Activated T-helper 1 cell treated with anti-CD3 and anti-CD28 coated beads, Interleukin-12 subunit alpha, Interleukin-12 subunit beta, Interleukin-2, Interleukin-4 antibody, amounts not matched to agents 30 ng/mL and 10 ng/mL and 1 ng/mL, durations not matched to agents 14 hours and 24 hours and 36 hours (primary cell): ENCODE data around the gene CAMKMT. TPM values are rescaled to one million over a fixed set of nuclear protein-coding genes. Genes with fewer than 3 reads are reported as not detected.

ENCODE experiments used
- DNase-seq: peaks from one replicate; pipeline ENCODE4 v3.0.0; 2021; ENCODE audit warnings: low spot score
- H3K27ac Mint-ChIP-seq: one replicate; pipeline ENCODE4 v1.8.0; 2021; ENCODE audit warnings: mild to moderate bottlenecking, mixed read lengths
- H3K27me3 Mint-ChIP-seq: one replicate; pipeline ENCODE4 v1.8.0; 2022; ENCODE audit warnings: mild to moderate bottlenecking, moderate library complexity, mixed read lengths; ENCODE audit not compliant: insufficient read depth
- H3K36me3 Mint-ChIP-seq: one replicate; pipeline ENCODE4 v1.8.0; 2021; ENCODE audit warnings: low read depth, mixed read lengths
- H3K4me1 Mint-ChIP-seq: one replicate; pipeline ENCODE4 v1.8.0; 2021; ENCODE audit warnings: low read depth, mixed read lengths
- H3K4me3 Mint-ChIP-seq: one replicate; pipeline ENCODE4 v1.8.0; 2021; ENCODE audit warnings: mild to moderate bottlenecking, moderate library complexity, mixed read lengths
- H3K9me3 Mint-ChIP-seq: one replicate; pipeline ENCODE4 v1.8.0; 2021; ENCODE audit warnings: mixed read lengths
- intact Hi-C: fragments of 100-400 bp; cut with micrococcal nuclease; formaldehyde crosslinking; loops from one replicate; pipeline ENCODE4 v1.15.1; 2024
- total RNA-seq: library from RNA; stranded (reverse); gene quantifications from 2 replicates; pipeline ENCODE4 v1.2.3, GENCODE V29; 2022

CAMKMT gene
- total RNA-seq, 1 donor from 2014 or later = 14.2 TPM

DNA sequence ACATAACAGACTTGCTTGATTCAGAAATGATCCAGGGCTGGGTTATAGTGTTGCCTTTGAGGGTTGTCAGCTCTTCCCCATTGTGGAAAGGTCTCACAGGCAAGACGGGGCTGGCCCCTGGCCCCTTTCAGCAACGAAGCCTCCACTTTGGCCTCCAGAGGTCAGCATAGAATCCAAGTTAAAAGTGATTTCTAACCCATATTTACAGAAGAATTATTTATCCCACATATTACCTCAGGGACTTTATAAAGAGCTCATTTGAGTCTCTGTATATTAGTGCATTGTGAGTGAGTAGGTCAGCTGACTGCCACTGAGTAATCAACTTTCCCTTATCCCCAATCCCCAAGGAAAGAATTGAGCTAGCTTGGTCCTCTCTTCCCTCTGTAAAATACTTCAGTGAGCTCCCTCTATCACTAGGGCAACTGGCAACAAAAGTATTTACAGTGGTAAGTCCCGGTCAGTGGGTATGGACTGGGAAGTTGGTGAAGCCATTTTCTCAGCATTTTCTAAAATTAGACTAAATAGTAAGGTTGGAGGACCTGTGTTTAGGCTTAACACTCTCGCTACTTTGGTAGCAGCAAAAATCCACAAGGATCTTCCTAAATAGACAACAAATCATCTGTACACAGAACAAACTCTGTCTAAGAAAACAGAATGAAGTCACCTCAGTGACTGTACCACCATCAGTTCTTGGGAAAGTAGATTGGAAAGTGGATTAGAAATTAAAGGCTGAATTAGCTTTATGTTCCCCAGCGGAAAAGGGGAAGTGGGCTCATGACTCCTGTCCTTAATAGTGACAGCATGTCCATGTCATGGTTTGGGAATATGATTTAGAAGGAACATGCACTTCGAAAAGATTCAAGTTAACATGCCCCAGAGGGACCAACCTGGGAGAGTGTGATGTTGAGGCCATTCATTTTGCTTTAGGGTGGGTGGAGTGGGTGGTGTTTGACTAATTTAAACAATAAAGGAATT lies 408.8 kb downstream of the CAMKMT start:
- no peaks in the 10 kb centered on the region for H3K9me3 Mint-ChIP-seq

DNA sequence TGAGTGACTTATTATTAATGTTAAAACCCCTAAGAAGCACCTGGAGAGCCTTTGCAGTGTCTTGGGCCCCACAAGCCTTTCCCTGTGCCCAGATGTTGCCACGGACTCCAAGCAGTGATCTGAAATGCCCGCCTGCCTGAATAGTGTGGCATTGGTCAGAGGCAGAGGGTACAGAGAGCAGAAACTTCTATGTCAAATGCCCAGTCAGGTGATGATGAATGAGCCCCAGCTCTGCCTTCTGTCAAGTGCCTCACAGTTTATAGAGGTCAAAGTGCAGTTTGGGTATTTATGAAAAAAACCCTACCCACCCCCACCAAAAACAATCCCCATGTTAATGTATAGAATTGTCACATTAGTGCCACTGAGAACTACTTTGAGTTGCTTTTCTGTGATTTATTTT lies 409.8 kb downstream of the CAMKMT start:
- intact Hi-C loops = no loop called here
- Mint-ChIP-seq H3K27ac (no peak overlapping the region), H3K4me1 (no peaks in the 10 kb centered on the region), H3K36me3 (no peaks in the 10 kb centered on the region), H3K27me3 (peaks cover 28% of the 10 kb centered on the region), H3K9me3 (no peaks in the 10 kb centered on the region), H3K4me3 (no peak overlapping the region)
- no peak for DNase-seq

More for the DNA sequence above, 408.8 kb downstream of the CAMKMT start:
- intact Hi-C loops = no loop called here
- Mint-ChIP-seq H3K27me3 (peaks cover 25% of the 10 kb centered on the region), H3K36me3 (no peaks in the 10 kb centered on the region), H3K27ac (no peak overlapping the region), H3K4me1 (no peaks in the 10 kb centered on the region), H3K4me3 (no peak overlapping the region)
- DNase-seq = no peak

DNA sequence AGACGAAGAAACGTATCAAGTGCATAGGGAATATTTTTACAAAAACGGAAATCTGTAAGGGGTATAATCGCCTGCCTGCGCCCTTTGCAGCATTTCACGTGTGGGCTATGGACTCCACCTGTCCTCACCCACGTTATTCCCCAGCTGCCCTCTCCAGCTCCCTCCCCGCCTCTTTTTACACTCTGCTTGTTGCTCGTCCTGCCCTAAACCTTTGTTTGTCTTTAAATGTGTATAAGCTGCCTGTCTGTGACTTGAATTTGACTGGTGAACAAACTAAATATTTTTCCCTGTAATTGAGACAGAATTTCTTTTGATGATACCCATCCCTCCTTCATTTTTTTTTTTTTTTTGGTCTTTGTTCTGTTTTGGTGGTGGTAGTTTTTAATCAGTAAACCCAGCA lies 410.4 kb downstream of the CAMKMT start:
- H3K27me3 Mint-ChIP-seq = peaks cover 23% of the 10 kb centered on the region
- intact Hi-C loops = no loop called here
- no peaks in the 10 kb centered on the region for H3K4me1 Mint-ChIP-seq
- no peak overlapping the region for H3K4me3 Mint-ChIP-seq
- H3K9me3 Mint-ChIP-seq = no peaks in the 10 kb centered on the region
- DNase-seq = no peak
- H3K36me3 Mint-ChIP-seq = no peaks in the 10 kb centered on the region
- H3K27ac Mint-ChIP-seq = no peak overlapping the region

DNA sequence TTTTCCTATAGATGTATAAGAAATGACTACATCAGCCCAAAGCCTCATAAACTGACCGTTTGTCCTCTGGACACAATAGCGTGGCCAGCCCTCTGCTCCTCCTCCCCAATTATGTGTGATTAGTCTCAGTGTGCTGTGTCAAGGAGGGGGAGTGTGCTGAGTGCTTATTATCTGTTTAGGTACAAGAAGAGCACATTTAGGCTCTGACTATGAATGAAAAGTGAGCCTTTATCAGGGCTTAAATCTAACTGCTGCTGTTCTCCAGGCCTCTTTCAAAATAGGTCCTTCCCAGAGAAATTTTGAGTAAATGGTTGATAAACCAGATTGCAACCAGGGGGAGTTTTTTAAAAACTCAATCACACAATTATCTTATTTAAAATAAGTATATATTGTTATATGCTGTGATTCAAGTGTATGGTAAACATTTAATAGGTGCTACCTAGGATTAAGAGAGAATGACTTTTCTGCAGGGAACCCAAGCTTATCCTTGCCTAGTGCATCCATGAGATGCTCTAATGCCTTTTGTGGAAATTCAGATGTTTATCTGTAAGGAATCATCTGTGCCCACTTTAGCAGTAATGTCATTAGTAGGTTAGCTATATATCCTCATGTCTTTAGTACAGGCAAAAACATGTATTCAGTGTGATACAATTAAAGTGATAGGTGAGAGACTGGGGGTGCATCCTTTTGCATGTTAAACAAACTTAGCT lies 411.1 kb downstream of the CAMKMT start:
- H3K27ac Mint-ChIP-seq = no peak overlapping the region
- intact Hi-C loops = no loop called here
- peaks cover 17% of the 10 kb centered on the region for H3K27me3 Mint-ChIP-seq
- H3K4me3 Mint-ChIP-seq = no peak overlapping the region
- no peak for DNase-seq
- H3K9me3 Mint-ChIP-seq = no peaks in the 10 kb centered on the region
- no peaks in the 10 kb centered on the region for H3K36me3 Mint-ChIP-seq
- no peaks in the 10 kb centered on the region for H3K4me1 Mint-ChIP-seq

DNA sequence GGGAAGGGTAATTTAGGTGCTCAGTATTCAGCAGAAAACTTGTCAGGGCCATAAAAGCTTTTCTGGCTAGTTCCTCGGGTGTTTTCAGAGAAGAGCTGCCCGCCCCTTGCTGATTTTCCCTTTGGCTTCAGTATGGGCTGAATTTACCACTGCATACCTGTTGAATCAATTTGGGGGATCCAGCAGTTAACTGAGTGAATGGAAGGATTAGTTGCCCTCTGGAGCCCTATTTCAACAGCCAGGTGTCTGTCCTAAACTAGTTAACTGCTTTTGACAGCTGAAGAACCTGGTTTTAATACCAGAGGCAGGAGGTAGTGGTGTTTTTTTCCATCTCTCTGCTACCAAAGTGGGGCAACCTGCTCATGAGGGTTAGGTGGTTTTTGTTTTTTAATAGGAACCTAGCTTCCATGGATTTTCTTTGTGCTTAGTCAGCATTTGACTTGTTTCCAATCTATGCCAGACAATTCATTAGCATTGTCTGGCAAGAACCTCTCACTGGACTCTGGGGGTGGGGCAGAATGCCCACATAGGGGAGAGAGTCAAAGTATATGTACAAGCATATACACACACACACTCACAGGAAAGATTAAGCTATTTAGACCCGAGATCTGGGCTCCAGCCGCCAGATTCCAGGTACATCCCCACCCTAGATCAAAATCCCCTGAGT lies 413.2 kb downstream of the CAMKMT start:
- Mint-ChIP-seq H3K27me3 (peaks cover 9% of the 10 kb centered on the region), H3K9me3 (no peaks in the 10 kb centered on the region), H3K36me3 (no peaks in the 10 kb centered on the region), H3K4me3 (no peak overlapping the region), H3K27ac (no peak overlapping the region), H3K4me1 (no peaks in the 10 kb centered on the region)
- no peak for DNase-seq
- intact Hi-C loops = no loop called here

DNA sequence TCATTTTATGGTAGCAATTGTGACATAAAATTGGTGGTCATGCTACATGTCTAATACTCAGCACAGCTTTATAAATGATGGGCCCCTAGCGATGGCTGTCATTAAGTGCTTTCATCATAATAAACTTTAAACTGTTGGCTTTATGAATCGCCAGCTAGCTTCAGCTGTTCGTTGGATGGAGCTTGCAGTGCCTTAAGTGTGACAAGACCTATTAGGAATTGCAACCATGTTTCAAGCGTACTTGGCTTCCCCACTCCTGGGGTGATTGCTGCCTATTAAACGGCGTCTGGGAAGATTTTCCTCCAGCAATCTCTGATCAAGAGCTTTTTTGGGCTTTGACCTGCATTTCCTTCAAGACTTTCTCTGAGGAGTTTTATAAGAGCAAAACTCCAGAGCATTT lies 415.3 kb downstream of the CAMKMT start:
- Mint-ChIP-seq H3K27ac (no peak overlapping the region), H3K9me3 (no peaks in the 10 kb centered on the region)

DNA sequence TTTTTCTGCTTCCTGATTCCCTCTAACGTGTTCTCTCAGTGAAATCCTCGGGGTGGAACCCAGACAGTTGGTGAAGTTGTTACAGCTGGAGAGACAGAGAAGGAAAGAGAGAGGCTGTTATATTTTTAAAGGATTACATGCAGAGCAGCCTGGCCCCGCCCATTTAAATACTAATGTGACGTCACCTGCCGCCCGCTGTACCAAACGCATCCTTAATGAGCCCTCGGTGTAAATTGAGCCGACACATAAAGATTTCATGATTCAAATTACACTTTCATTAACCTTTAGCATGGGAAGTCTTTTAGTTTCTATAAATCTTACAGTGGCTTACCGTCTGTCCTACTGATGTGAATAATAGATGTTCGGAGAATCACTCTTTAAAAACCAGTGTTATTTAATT lies 415.8 kb downstream of the CAMKMT start:
- no peak overlapping the region for H3K27ac Mint-ChIP-seq
- intact Hi-C loops = no loop called here
- DNase-seq = no peak
- H3K27me3 Mint-ChIP-seq = peaks cover 6% of the 10 kb centered on the region
- no peak overlapping the region for H3K4me3 Mint-ChIP-seq
- H3K36me3 Mint-ChIP-seq = no peaks in the 10 kb centered on the region
- H3K9me3 Mint-ChIP-seq = no peaks in the 10 kb centered on the region
- H3K4me1 Mint-ChIP-seq = no peaks in the 10 kb centered on the region

More for the DNA sequence above, 415.3 kb downstream of the CAMKMT start:
- Mint-ChIP-seq H3K27me3 (peaks cover 8% of the 10 kb centered on the region), H3K4me3 (no peak overlapping the region), H3K4me1 (no peaks in the 10 kb centered on the region), H3K36me3 (no peaks in the 10 kb centered on the region)
- intact Hi-C loops = no loop called here
- no peak for DNase-seq

DNA sequence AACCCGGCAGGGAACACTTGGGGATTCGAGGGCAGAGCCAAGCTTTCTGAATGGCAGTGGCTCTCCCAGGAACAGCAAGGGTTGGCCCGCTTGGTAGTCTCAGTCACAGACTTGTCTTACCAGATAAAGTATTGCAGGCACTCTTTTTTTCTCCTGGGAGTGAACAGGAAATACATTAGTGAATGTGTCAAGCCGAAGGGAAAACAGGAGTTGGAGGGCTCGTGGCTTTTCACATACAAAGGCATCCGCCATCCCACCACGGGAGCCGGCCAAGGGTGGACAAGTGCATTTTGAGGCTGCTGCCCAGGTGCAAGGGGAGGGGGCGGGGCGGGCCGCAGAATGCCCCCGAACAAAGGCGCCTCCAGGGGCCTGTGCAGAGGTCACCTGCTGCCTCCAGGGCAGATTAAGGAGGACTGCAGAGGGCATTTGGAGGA lies 416.5 kb downstream of the CAMKMT start:
- no peaks in the 10 kb centered on the region for H3K4me1 Mint-ChIP-seq
- H3K27me3 Mint-ChIP-seq = peaks cover 9% of the 10 kb centered on the region
- no peak overlapping the region for H3K4me3 Mint-ChIP-seq
- intact Hi-C loops = no loop called here
- no peaks in the 10 kb centered on the region for H3K36me3 Mint-ChIP-seq
- H3K9me3 Mint-ChIP-seq = no peaks in the 10 kb centered on the region
- no peak overlapping the region for H3K27ac Mint-ChIP-seq
- no peak for DNase-seq

DNA sequence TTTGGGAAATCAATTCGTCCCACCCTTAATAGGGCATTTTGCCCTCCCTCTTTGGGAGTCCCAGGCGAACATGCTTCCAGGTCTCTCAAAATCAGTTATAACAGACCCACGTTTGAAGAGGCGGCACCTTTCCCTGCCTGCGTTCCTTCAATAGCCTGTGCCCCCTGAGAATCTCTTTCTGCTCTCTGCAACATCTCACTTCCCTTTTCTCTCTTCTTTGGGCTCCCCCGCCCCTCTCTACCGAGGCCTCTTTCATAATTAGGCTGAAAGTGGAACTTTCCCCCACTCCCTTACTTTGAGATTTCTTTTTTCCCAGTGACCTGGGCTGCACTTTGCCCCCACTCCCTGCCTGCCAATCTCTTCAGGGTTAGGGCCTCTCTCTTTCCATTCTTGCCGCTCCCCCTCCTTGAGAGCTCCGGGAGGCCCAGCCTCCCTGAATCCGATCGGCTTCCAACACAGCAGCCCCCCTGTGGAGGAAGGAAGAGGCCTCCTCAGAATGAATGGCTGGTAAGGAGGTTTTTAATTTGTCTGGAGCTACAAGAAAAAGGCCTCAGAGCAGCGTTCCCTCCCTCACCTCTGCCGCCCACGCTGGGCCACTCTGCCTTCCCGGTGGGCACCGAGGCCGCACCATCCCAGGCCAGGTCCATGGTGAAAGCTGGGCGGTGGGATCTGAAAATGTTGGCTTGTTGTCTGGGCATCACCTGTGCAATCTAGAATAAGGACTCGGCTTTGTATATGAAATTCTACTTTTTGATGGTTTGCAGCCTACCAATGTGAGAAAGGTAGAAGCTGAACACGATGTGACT lies 417.1 kb downstream of the CAMKMT start:
- peaks cover 9% of the 10 kb centered on the region for H3K27me3 Mint-ChIP-seq
- no peaks in the 10 kb centered on the region for H3K9me3 Mint-ChIP-seq
- intact Hi-C loops = no loop called here
- H3K4me3 Mint-ChIP-seq = no peak overlapping the region
- H3K4me1 Mint-ChIP-seq = no peaks in the 10 kb centered on the region
- no peaks in the 10 kb centered on the region for H3K36me3 Mint-ChIP-seq
- H3K27ac Mint-ChIP-seq = no peak overlapping the region
- DNase-seq = no peak

DNA sequence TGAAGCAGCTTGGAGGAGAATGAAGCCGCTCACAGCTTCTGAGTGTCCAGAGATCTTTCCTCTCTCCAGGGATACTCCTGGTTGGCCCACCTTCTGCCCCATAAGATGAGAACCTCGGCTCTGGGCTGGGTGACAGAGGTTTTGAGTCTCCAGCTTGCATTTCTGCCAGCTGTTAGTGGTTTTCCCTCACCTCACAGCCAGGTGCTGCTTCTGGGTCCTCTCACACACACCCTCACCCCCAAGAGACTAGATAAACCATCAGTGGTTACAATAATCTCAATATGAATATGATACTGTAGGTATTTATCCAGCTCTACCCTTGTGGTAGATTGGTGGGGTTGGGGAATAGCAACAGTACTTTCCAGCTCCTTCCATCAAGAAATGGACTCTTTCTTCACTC lies 418.0 kb downstream of the CAMKMT start:
- Mint-ChIP-seq H3K4me3 (no peak overlapping the region), H3K4me1 (no peaks in the 10 kb centered on the region), H3K27ac (no peak overlapping the region), H3K27me3 (peaks cover 10% of the 10 kb centered on the region), H3K36me3 (no peaks in the 10 kb centered on the region), H3K9me3 (no peaks in the 10 kb centered on the region)
- intact Hi-C loops = no loop called here
- no peak for DNase-seq

DNA sequence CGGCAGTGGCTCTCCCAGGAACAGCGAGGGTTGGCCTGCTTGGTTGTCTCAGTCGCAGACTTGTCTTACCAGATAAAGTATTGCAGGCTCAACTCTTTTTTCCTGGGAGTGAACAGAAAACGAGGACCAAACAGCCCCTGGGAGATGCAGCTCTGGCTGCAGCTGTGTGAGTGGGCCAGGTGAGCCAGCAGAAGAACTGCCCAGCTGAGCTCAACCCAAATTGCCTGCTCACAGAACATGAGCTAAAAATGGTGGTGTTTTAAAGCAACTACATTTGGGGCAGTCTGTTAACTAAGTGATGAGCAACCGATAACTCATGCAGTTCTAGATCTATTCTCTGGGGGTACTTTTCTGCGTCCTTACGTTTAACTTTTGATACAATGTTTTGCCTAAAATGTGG lies 418.7 kb downstream of the CAMKMT start:
- no peak overlapping the region for H3K27ac Mint-ChIP-seq
- no peaks in the 10 kb centered on the region for H3K36me3 Mint-ChIP-seq
- intact Hi-C loops = no loop called here
- H3K9me3 Mint-ChIP-seq = no peaks in the 10 kb centered on the region
- DNase-seq = no peak
- no peaks in the 10 kb centered on the region for H3K4me1 Mint-ChIP-seq
- no peak overlapping the region for H3K4me3 Mint-ChIP-seq
- peaks cover 10% of the 10 kb centered on the region for H3K27me3 Mint-ChIP-seq

DNA sequence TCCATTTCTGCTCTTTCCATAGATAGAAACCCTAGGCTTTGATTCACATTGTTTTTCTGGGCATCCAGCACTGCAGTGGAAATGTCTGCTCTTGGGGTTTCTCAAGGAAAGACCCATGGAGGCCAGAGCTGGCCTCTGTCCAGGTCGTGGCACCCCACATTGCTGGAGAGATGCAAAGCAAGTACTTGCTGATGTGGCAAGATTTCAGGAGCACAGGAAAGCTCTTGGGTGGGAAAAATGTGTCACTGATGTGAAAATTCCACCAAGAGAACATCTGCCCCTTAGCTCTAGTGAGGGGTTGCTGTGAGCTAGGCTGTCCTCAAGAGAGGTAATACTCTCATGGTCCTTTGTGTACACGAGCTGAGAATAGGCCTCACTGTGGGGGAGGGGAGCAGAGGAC lies 423.7 kb downstream of the CAMKMT start:
- no peak for DNase-seq
- intact Hi-C loops = no loop called here
- Mint-ChIP-seq H3K4me3 (no peak overlapping the region), H3K36me3 (no peaks in the 10 kb centered on the region), H3K27me3 (peaks cover 10% of the 10 kb centered on the region), H3K4me1 (no peaks in the 10 kb centered on the region), H3K27ac (no peak overlapping the region), H3K9me3 (no peaks in the 10 kb centered on the region)
